ENCODE measurements around the gene PRKAR1A. TPM values are rescaled to one million over a fixed set of nuclear protein-coding genes. Genes with fewer than 3 reads are reported as not detected.
"Not testable (repeated sequence)": the region's sequence is repeated elsewhere in the genome, so short reads cannot be mapped to it uniquely, and the experiment has no call there.

The PRKAR1A gene
- total RNA-seq: 263 and 265 TPM in 2 replicates

DNA sequence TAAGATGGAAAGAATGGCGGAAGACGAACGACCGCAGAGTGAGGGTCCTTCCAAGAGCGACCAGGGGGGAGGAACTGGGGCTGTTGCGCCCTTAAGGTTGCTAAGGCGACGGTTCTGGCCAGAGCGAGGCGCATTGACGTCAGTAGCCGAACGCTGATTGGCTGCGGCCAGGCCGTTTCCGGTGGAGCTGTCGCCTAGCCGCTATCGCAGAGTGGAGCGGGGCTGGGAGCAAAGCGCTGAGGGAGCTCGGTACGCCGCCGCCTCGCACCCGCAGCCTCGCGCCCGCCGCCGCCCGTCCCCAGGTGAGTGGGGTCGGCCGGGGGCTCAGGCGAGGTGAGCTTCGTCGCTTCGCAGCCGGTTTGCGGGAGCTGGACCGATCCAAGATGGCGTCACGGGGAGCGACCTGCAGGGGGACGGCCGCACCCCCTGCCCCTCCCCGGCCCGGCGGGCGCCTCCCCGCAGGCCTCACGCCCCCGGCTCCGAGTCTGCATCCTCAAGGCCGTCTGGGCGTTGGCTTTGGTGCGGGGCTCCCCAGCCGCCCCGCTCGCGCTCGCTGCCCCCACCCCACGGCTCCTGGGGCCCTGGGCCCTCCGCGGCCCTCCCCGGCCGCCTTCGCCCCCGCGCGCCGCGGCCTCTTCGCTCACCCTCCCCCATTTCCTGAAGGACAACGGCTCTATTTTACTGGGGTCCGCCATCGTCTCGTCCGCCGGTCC, at the start of gene PRKAR1A:
PRKAR1A (plus strand) TSS at position 184 of the 713 bp plus-strand sequence. CDS start 2,970 bp downstream, outside the sequence.
- Mint-ChIP-seq H3K4me1 (ENCODE audit: low read depth) (peaks cover 59% of the 10 kb centered on the region), H3K36me3 (ENCODE audit: low read depth) (peaks cover 40% of the 10 kb centered on the region), H3K27me3 (ENCODE audit: low read depth) (no peaks in the 10 kb centered on the region), H3K27ac (peak within 1 kb of the TSS; percentile 100), H3K9me3 (no peaks in the 10 kb centered on the region), H3K4me3 (ENCODE audit: low read depth) (peak within 1 kb of the TSS; percentile 100)
- intact Hi-C loops (cut with micrococcal nuclease): loop anchor here (1.0 to 2.0 kb wide), 3 partner anchors 24 to 814 kb away; partner anchors contain the start of gene ABCA5
- peak; percentile 90 for DNase-seq (ENCODE audit: low spot score)

DNA sequence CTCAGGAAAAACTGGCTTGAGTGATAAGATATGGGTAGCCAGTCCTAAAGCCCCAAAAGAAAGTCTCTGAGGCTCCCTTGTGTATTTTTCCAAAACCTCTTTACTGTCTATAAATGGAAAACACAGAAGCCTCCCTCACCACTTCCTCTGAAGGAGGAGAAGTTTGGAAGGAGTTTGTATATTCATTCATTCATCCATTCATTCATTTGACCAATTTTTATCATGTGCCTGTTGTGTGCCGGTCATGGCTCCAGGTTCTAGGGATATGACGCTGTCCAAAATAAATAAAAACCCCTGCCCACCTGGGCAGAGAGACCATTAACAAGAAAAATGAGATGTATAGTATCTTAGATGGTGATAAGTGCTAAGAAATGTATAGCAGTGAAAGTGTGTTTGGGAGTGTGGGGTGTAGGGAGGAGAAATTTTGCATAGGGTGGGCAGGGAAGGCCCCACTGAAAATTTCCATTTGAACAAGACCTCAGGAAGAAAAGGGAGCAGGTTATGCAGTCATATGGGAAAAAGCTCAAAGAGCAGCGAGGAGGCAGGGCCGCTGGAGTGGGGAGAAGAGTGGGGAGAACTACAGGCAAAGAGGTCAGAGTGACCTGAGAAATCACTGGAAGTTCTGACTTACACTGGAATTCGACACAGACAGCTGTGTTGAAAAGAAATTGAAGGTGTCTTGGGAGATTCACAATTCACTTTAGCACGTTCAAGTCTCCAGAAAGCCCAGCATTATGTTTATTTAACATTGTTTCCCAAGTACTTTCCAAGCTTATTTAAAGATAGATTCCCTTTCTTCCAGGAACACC, 48.8 kb upstream of the PRKAR1A start:
- no peak for DNase-seq (ENCODE audit: low spot score)
- peak overlapping the region; percentile 64 for H3K27ac Mint-ChIP-seq
- peaks cover 49% of the 10 kb centered on the region for H3K4me1 Mint-ChIP-seq (ENCODE audit: low read depth)
- H3K4me3 Mint-ChIP-seq (ENCODE audit: low read depth): no peak overlapping the region
- H3K27me3 Mint-ChIP-seq (ENCODE audit: low read depth): peaks cover 10% of the 10 kb centered on the region
- H3K9me3 Mint-ChIP-seq: no peaks in the 10 kb centered on the region
- no peaks in the 10 kb centered on the region for H3K36me3 Mint-ChIP-seq (ENCODE audit: low read depth)
- intact Hi-C loops (cut with micrococcal nuclease): loop anchor here (1.0 to 10.0 kb wide), 8 partner anchors 27 to 639 kb away; partner anchors contain the start of genes ARSG, BPTF and SLC16A6

DNA sequence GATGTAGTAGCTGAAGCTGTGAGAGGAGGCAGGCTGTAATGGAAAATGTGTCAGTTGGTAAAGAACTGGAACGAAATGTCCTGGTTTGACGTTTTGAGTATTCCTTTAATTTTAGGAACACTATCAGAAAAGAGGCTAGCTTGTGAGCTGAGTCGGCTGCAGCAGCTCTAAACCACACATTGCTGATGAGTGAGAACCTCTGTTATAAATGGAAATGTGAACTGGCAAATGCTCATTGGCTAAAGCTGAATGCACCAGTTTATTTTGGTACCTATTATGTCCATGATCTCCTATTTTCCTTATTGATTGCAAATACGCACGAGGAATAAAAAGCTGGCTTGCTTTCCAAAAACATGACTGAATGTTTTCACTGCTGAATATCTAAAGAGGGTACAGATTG, 43.9 kb upstream of the PRKAR1A start:
- H3K36me3 Mint-ChIP-seq (ENCODE audit: low read depth): no peaks in the 10 kb centered on the region
- no peak overlapping the region for H3K4me3 Mint-ChIP-seq (ENCODE audit: low read depth)
- no peak for DNase-seq (ENCODE audit: low spot score)
- H3K4me1 Mint-ChIP-seq (ENCODE audit: low read depth): peaks cover 8% of the 10 kb centered on the region
- intact Hi-C loops (cut with micrococcal nuclease): loop anchor here (5.0 to 10.0 kb wide), 3 partner anchors 174 to 644 kb away; partner anchors contain the start of genes ARSG, BPTF and SLC16A6
- H3K9me3 Mint-ChIP-seq: peaks cover 7% of the 10 kb centered on the region
- no peak overlapping the region for H3K27ac Mint-ChIP-seq
- H3K27me3 Mint-ChIP-seq (ENCODE audit: low read depth): peaks cover 28% of the 10 kb centered on the region

DNA sequence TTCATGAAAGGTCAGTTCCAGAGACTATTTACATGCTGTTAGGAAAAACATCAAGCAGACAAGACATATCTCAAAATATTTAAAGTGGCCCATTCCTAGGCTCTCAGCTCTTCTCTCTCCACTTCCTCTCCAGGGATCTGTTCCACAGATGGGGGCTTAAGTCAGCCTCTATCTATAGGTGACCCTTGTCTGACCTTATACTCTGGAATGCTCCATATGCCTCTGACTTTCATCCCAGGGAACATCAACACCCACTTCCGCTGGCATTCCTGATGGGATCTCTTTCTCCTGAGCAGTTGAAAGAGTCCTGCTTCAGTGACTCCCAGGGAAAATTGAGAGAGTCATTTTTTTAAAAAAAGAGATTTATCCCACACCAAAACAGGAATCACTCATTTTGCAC, 43.4 kb upstream of the PRKAR1A start:
- Mint-ChIP-seq H3K9me3 (peaks cover 7% of the 10 kb centered on the region), H3K4me3 (ENCODE audit: low read depth) (no peak overlapping the region), H3K27me3 (ENCODE audit: low read depth) (peaks cover 29% of the 10 kb centered on the region), H3K27ac (no peak overlapping the region), H3K4me1 (ENCODE audit: low read depth) (peaks cover 8% of the 10 kb centered on the region), H3K36me3 (ENCODE audit: low read depth) (no peaks in the 10 kb centered on the region)
- DNase-seq (ENCODE audit: low spot score): no peak
- intact Hi-C loops (cut with micrococcal nuclease): loop anchor here (5.0 to 10.0 kb wide), 3 partner anchors 174 to 644 kb away; partner anchors contain the start of genes ARSG, BPTF and SLC16A6

DNA sequence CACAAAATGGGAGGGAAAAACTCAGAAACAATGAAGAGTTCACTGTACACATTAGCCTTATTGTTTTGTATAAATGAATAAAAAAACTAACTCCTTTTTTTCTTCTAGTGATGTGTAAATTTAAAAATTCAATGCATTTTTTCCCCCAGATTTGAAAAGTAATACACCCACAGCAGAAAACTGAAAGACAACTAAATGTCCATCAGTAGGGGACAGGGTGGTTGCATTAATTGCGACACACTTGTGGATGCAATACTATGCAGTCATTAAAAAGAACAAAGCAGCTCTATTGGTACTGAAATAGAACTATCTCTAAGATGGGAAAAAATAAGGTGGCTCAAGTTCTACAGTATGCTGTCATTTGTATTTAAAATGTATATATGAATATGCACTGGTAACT, 41.3 kb upstream of the PRKAR1A start:
- intact Hi-C loops (cut with micrococcal nuclease): no loop called here
- DNase-seq (ENCODE audit: low spot score): no peak
- H3K27me3 Mint-ChIP-seq (ENCODE audit: low read depth): peaks cover 32% of the 10 kb centered on the region
- H3K36me3 Mint-ChIP-seq (ENCODE audit: low read depth): no peaks in the 10 kb centered on the region
- H3K4me3 Mint-ChIP-seq (ENCODE audit: low read depth): no peak overlapping the region
- no peak overlapping the region for H3K27ac Mint-ChIP-seq
- H3K4me1 Mint-ChIP-seq (ENCODE audit: low read depth): peaks cover 4% of the 10 kb centered on the region
- peaks cover 7% of the 10 kb centered on the region for H3K9me3 Mint-ChIP-seq

DNA sequence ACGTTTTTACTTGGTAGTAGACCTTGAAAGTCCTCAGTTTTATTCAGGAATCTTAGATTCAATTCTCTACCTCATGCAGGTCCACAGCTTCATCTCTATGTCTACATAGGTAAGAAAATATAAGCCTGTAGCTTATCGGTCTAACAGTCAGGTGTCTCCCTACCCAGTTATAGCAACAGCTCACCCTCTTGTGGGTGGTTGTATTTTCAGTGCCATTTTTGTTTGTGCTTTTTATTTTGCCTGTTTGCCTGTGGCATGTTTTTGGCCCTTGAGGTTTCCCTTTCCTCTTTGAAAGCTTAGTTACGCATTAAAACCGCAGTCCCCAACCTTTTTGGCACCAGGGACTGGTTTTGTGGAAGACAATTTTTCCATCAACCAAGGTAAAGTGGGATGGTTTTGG, 31.3 kb upstream of the PRKAR1A start:
- no peak for DNase-seq (ENCODE audit: low spot score)
- Mint-ChIP-seq H3K9me3 (peaks cover 7% of the 10 kb centered on the region), H3K36me3 (ENCODE audit: low read depth) (peaks cover 6% of the 10 kb centered on the region), H3K27me3 (ENCODE audit: low read depth) (peaks cover 43% of the 10 kb centered on the region), H3K4me1 (ENCODE audit: low read depth) (peaks cover 3% of the 10 kb centered on the region), H3K4me3 (ENCODE audit: low read depth) (no peak overlapping the region), H3K27ac (no peak overlapping the region)
- intact Hi-C loops (cut with micrococcal nuclease): no loop called here

DNA sequence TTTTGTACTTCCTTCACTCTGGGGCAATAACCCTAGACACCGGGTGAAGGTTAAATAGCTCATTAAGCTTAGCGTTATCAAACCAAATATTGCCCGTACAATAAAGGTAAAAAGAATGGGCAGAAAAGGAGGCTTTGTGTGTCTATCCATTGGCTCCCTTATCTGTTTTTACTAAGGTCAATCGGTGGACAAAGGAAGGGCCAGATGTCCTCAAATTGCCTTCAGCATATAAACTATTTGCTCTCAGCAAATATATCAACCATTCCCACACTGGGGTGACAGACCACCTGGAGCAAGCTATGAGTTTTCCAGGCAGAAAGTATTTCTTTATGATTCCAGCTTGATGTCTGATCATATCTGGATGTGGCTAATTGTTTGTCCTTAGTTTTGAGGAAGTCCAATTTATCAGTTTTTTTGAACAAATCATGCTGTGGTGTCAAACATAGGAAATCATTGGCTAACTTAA, 29.6 kb upstream of the PRKAR1A start:
- Mint-ChIP-seq H3K4me3 (ENCODE audit: low read depth) (no peak overlapping the region), H3K9me3 (peaks cover 7% of the 10 kb centered on the region), H3K27me3 (ENCODE audit: low read depth) (peaks cover 40% of the 10 kb centered on the region), H3K36me3 (ENCODE audit: low read depth) (peaks cover 6% of the 10 kb centered on the region), H3K27ac (no peak overlapping the region), H3K4me1 (ENCODE audit: low read depth) (peaks cover 12% of the 10 kb centered on the region)
- intact Hi-C loops (cut with micrococcal nuclease): no loop called here
- DNase-seq (ENCODE audit: low spot score): no peak

DNA sequence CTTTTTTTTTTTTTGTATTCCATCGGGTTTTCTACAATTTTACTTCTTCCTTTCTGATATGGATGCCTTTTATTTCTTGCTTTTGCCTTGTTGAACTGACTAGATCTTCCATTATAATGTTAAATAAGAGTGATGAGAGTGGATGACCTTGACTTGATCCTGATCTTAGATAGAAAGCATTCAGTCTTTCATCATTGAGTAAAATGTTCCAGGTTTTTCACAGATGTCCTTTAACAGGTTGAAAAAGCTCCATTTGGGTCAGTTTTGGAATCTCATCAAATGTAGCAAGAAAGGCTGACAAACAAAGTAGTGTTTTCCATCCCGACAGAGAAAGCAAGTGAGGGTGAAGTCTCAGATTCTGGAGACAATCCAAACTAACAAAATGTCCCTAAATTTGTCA, 27.8 kb upstream of the PRKAR1A start:
- DNase-seq (ENCODE audit: low spot score): no peak
- Mint-ChIP-seq H3K9me3 (peaks cover 3% of the 10 kb centered on the region), H3K4me3 (ENCODE audit: low read depth) (no peak overlapping the region), H3K4me1 (ENCODE audit: low read depth) (peaks cover 21% of the 10 kb centered on the region), H3K27me3 (ENCODE audit: low read depth) (peaks cover 37% of the 10 kb centered on the region), H3K27ac (no peak overlapping the region), H3K36me3 (ENCODE audit: low read depth) (peaks cover 3% of the 10 kb centered on the region)
- intact Hi-C loops (cut with micrococcal nuclease): no loop called here

DNA sequence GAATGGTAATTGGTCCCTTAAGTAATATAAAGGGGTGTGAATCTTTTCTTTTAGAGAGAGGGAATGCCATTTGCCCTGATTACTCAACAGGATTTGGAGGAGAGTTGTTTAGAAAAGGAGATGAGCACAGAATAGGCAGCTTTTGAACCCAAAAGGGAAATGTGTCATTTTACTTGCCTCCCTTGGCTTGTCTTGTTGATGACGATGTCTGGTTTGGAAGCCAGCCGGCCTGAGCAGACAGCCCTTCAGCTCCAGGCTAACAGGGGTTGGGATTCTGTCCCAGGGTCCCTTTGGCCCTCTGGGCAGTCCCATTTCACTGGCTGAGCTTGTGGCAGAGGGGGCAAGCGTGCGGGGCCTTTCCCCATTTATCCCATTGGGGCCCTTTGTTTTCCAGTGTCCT, 22.3 kb upstream of the PRKAR1A start:
- H3K27me3 Mint-ChIP-seq (ENCODE audit: low read depth): peaks cover 17% of the 10 kb centered on the region
- no peaks in the 10 kb centered on the region for H3K36me3 Mint-ChIP-seq (ENCODE audit: low read depth)
- no peak overlapping the region for H3K27ac Mint-ChIP-seq
- H3K4me1 Mint-ChIP-seq (ENCODE audit: low read depth): peaks cover 23% of the 10 kb centered on the region
- DNase-seq (ENCODE audit: low spot score): no peak
- H3K9me3 Mint-ChIP-seq: no peaks in the 10 kb centered on the region
- intact Hi-C loops (cut with micrococcal nuclease): no loop called here
- H3K4me3 Mint-ChIP-seq (ENCODE audit: low read depth): no peak overlapping the region

DNA sequence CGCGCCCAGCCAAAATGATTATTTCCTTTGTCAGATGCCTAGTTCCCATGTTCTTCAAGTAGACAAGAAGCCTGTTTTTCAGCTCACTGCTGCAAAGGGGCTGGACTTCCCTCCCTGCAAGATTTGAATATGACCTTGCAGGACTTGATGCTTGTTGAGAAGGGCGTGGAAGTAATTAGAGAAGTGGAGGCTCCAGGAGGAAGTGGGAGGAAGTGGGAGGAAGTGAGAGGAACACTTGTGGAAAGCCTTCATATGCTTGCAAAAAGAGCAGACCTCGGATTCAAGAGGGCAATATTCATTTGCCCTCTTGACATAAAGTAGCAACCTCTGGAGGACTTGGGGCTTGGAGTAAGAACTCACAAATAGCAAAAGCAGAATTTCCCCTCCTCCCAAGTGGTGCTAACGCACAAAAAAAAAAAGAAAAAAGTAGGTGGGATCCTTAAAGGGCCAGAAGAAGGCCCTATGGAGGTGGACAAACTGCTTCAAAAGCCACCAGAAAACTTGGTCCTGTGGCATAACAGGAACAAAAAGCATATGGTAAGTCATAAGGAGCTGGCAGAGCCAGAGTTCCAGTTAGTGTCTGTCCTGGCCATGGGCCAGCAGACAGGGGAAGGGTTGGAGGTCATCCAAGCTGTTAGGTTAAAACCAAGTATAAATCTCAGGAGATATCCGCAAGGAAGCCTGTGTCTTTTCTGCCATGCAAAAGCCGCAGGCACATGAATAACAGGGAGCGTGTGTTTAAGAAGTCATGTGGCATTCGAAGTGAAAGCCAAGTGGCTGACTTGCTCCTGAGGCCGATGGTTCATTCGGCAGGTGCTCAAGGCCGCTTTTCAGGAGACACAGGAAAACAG, 20.6 kb upstream of the PRKAR1A start:
- Mint-ChIP-seq H3K27ac (no peak overlapping the region), H3K4me3 (ENCODE audit: low read depth) (no peak overlapping the region), H3K9me3 (no peaks in the 10 kb centered on the region), H3K4me1 (ENCODE audit: low read depth) (peaks cover 17% of the 10 kb centered on the region), H3K27me3 (ENCODE audit: low read depth) (peaks cover under 1% of the 10 kb centered on the region), H3K36me3 (ENCODE audit: low read depth) (no peaks in the 10 kb centered on the region)
- DNase-seq (ENCODE audit: low spot score): no peak
- intact Hi-C loops (cut with micrococcal nuclease): no loop called here

DNA sequence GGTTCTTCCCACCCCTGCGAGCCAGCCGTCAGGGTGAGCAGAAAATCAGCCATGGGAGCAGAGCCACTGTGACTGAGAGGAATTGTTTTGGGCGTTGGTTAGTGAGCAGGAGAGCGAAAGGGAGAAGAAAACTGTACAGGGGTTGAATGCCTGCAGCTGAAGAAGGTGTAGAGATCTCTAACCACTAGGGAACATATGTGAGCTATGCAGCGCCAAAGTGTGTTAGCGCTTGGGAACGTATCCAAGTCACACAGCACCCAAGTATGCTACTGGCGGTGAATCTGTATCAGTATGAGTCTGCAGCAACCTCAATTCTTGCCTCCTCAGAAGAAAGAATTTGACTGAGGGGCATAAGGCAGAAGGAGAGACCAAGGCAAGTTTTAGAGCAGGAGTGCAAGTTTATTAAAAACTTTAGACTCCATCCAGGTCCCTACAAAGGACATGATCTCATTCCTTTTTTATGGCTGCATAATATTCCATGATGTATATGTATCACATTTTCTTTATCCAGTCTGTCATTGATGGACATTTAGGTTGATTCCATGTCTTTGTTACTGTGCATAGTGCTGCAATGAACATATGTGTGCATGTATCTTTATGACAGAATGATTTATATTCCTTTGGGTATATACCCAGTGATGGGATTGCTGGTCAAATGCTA, 19.7 kb upstream of the PRKAR1A start:
- peaks cover 15% of the 10 kb centered on the region for H3K4me1 Mint-ChIP-seq (ENCODE audit: low read depth)
- DNase-seq (ENCODE audit: low spot score); H3K27me3 Mint-ChIP-seq (ENCODE audit: low read depth); H3K9me3 Mint-ChIP-seq; intact Hi-C loops (cut with micrococcal nuclease); H3K27ac Mint-ChIP-seq; H3K36me3 Mint-ChIP-seq (ENCODE audit: low read depth); H3K4me3 Mint-ChIP-seq (ENCODE audit: low read depth): not testable (repeated sequence)

DNA sequence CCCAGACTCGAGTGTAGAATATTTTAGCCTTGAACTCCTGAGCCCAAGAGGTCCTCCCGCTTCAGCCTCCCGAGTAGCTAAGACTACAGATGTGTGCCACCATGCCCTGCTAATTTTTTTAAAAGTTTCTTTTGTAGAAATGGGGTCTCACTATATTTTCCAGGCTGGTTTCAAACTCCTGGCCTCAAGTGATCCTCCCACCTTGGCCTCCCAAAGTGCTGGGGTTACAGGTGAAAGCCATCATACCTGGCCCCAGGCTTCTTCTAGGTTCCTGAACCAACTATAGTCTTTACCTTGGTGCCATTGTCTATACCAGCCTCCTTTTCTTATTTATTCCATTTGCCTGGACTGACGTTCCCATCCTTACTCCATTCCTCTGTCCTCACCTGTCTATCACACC, 17.1 kb upstream of the PRKAR1A start:
- H3K4me1 Mint-ChIP-seq (ENCODE audit: low read depth): peaks cover 22% of the 10 kb centered on the region
- H3K27me3 Mint-ChIP-seq (ENCODE audit: low read depth): no peaks in the 10 kb centered on the region
- no peaks in the 10 kb centered on the region for H3K9me3 Mint-ChIP-seq

More for the DNA sequence above, 17.1 kb upstream of the PRKAR1A start:
- no peaks in the 10 kb centered on the region for H3K36me3 Mint-ChIP-seq (ENCODE audit: low read depth)
- intact Hi-C loops (cut with micrococcal nuclease): no loop called here
- no peak overlapping the region for H3K4me3 Mint-ChIP-seq (ENCODE audit: low read depth)
- no peak overlapping the region for H3K27ac Mint-ChIP-seq
- no peak for DNase-seq (ENCODE audit: low spot score)

Measured in activated T-helper 2 cell treated with anti-CD3 and anti-CD28 coated beads, Interferon-gamma antibody, Interleukin-2, Interleukin-4, amounts not matched to agents 10 μg/mL and 5 μg/mL and 100 μg/mL, durations not matched to agents 14 hours and 24 hours and 36 hours (primary cell).